ENCODE results near the gene IFIT1. TPM values are rescaled to one million over a fixed set of nuclear protein-coding genes. Genes with fewer than 3 reads are reported as not detected.

IFIT1 gene
- total RNA-seq, 1 donor from 2014 or later = 51.1 TPM

DNA sequence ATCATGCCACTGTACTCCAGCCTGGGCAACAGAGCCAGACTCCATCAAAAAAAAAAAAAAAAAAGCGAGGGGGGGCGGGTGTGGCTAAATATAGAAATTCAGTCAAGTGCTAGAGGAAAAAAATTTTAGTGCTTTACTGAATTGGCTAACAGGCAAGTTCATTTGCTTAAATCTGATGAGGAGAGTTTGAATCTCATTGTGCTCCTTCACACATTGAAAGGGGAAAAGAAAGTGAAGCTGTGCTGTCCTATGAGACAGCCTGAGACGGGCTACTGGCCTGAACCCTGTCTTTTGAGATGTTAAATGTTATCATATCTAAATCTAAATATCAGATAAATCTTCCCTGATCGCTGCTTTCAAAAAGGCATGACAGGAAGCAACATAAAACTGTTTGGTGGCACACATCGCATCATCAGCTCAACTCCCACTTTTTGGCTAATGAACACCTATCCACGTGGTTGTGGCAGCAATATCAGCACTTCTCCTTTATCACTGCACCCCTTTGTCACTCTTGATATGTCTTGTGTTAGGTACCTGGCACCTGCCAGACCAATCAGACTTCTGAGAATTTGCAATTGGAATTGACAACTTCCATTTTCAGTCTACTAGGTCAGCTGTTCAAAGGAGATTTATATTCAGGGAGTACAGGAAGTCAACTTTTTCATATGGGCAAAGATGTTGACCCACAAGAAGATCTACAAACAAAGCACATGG lies 28.5 kb upstream of the IFIT1 start:
- no peaks in the 10 kb centered on the region for H3K36me3 ChIP-seq
- H3K4me3 ChIP-seq = no peak overlapping the region
- no peak for TF ChIP-seq CTCF (IDR thresholded peaks at IDR 0.05)
- no peaks in the 10 kb centered on the region for H3K9me3 ChIP-seq
- peaks cover 10% of the 10 kb centered on the region for H3K4me1 ChIP-seq
- intact Hi-C loops (cut with DNase I) = no loop called here
- no peaks in the 10 kb centered on the region for H3K27me3 ChIP-seq
- H3K27ac ChIP-seq = no peak overlapping the region
- ATAC-seq = no peak
- DNase-seq = no peak

GRCh38 chr10:89364531-89364930 lies 27.9 kb upstream of the IFIT1 start:
- Histone ChIP-seq H3K4me3 (no peak overlapping the region), H3K36me3 (no peaks in the 10 kb centered on the region), H3K4me1 (peaks cover 10% of the 10 kb centered on the region), H3K27me3 (no peaks in the 10 kb centered on the region), H3K9me3 (no peaks in the 10 kb centered on the region), H3K27ac (no peak overlapping the region)
- ATAC-seq (no peak), DNase-seq (no peak)
- intact Hi-C loops (cut with DNase I) = no loop called here
- TF ChIP-seq CTCF (IDR thresholded peaks at IDR 0.05) = no peak

- ATAC-seq (no peak), DNase-seq (no peak)
- Histone ChIP-seq H3K27me3 (no peaks in the 10 kb centered on the region), H3K27ac (no peak overlapping the region), H3K4me3 (no peak overlapping the region), H3K9me3 (no peaks in the 10 kb centered on the region), H3K36me3 (no peaks in the 10 kb centered on the region), H3K4me1 (peaks cover 10% of the 10 kb centered on the region)
- intact Hi-C loops (cut with DNase I) = no loop called here
- TF ChIP-seq CTCF (IDR thresholded peaks at IDR 0.05) = no peak
Observed at GRCh38 chr10:89367529-89367928, 24.9 kb upstream of the IFIT1 start.

DNA sequence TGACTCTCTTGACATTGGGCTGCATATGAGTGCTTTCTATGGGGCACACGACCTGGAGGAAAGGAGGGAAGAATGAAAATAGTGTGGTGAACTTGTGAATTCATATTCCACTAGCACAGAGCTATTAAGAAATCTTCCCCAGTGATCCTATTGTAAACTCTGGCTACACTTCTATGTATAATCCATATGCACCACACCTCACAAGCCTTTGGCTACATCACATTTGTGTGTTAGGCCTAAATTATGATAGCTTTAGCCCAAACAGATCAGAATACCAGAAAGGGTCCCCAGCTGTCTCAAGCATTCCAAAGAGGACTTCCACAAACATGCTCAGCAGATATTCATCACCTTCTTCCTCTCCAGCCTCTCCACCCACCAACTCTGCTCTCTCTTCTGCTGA lies 24.3 kb upstream of the IFIT1 start:
- no peaks in the 10 kb centered on the region for H3K9me3 ChIP-seq
- H3K27ac ChIP-seq = no peak overlapping the region
- intact Hi-C loops (cut with DNase I) = no loop called here
- H3K27me3 ChIP-seq = no peaks in the 10 kb centered on the region
- TF ChIP-seq CTCF (IDR thresholded peaks at IDR 0.05) = no peak
- no peak overlapping the region for H3K4me3 ChIP-seq
- DNase-seq = no peak
- H3K36me3 ChIP-seq = no peaks in the 10 kb centered on the region
- peaks cover 10% of the 10 kb centered on the region for H3K4me1 ChIP-seq
- ATAC-seq = no peak

GRCh38 chr10:89369156-89370105 lies 23.0 kb upstream of the IFIT1 start:
- H3K27me3 ChIP-seq = no peaks in the 10 kb centered on the region
- no peak overlapping the region for H3K4me3 ChIP-seq
- H3K36me3 ChIP-seq = no peaks in the 10 kb centered on the region
- H3K9me3 ChIP-seq = no peaks in the 10 kb centered on the region
- ATAC-seq (peak; percentile 64), DNase-seq (no peak)
- TF ChIP-seq CTCF (IDR thresholded peaks at IDR 0.05) = peak; percentile 55
- intact Hi-C loops (cut with DNase I) = no loop called here
- peaks cover 19% of the 10 kb centered on the region for H3K4me1 ChIP-seq
- H3K27ac ChIP-seq = no peak overlapping the region

Measured in upper lobe of right lung (tissue), 1 donor.